Measurements from ENCODE around the gene CNTN6. TPM values are rescaled to one million over a fixed set of nuclear protein-coding genes. Genes with fewer than 3 reads are reported as not detected.

The CNTN6 gene
- total RNA-seq, 2 donors from 2014 or later: not detected

GRCh38 chr3:1421577-1421976, 328.8 kb downstream of the CNTN6 start:
- ATAC-seq (no peak), DNase-seq (no peak)
- no peak overlapping the region for H3K4me3 Mint-ChIP-seq
- no peaks in the 10 kb centered on the region for H3K27me3 Mint-ChIP-seq
- no peak overlapping the region for H3K27ac Mint-ChIP-seq
- H3K36me3 Mint-ChIP-seq (ENCODE audit: low read depth): no peaks in the 10 kb centered on the region
- no peaks in the 10 kb centered on the region for H3K4me1 Mint-ChIP-seq
- H3K9me3 ChIP-seq (ENCODE audit: control insufficient read depth, low read length, poor library complexity, severe bottlenecking): peaks cover 3% of the 10 kb centered on the region

GRCh38 chr3:1423566-1424089, 330.8 kb downstream of the CNTN6 start:
- no peaks in the 10 kb centered on the region for H3K9me3 ChIP-seq (ENCODE audit: control insufficient read depth, low read length, poor library complexity, severe bottlenecking)
- no peak overlapping the region for H3K4me3 Mint-ChIP-seq
- no peaks in the 10 kb centered on the region for H3K4me1 Mint-ChIP-seq
- H3K36me3 Mint-ChIP-seq (ENCODE audit: low read depth): no peaks in the 10 kb centered on the region
- no peak for ATAC-seq
- no peak for DNase-seq
- H3K27ac Mint-ChIP-seq: no peak overlapping the region
- H3K27me3 Mint-ChIP-seq: no peaks in the 10 kb centered on the region

- no peaks in the 10 kb centered on the region for H3K36me3 Mint-ChIP-seq (ENCODE audit: low read depth)
- H3K9me3 ChIP-seq (ENCODE audit: control insufficient read depth, low read length, poor library complexity, severe bottlenecking): no peaks in the 10 kb centered on the region
- no peaks in the 10 kb centered on the region for H3K27me3 Mint-ChIP-seq
- H3K4me3 Mint-ChIP-seq: no peak overlapping the region
- no peak for ATAC-seq
- no peak overlapping the region for H3K27ac Mint-ChIP-seq
- no peak for DNase-seq
- no peaks in the 10 kb centered on the region for H3K4me1 Mint-ChIP-seq
Observed at GRCh38 chr3:1439395-1439794, 346.6 kb downstream of the CNTN6 start.

- Mint-ChIP-seq H3K27ac (no peak overlapping the region), H3K27me3 (no peaks in the 10 kb centered on the region), H3K4me3 (no peak overlapping the region), H3K36me3 (ENCODE audit: low read depth) (no peaks in the 10 kb centered on the region), H3K4me1 (no peaks in the 10 kb centered on the region)
- H3K9me3 ChIP-seq (ENCODE audit: control insufficient read depth, low read length, poor library complexity, severe bottlenecking): no peaks in the 10 kb centered on the region
- DNase-seq (no peak), ATAC-seq (no peak)
Observed at GRCh38 chr3:1442271-1442670, 349.4 kb downstream of the CNTN6 start.

GRCh38 chr3:1444195-1444594, 351.4 kb downstream of the CNTN6 start:
- H3K27me3 Mint-ChIP-seq: no peaks in the 10 kb centered on the region
- ATAC-seq: no peak

GRCh38 chr3:1446531-1446930, 353.7 kb downstream of the CNTN6 start:
- no peak for ATAC-seq
- H3K4me3 Mint-ChIP-seq: no peak overlapping the region
- H3K27ac Mint-ChIP-seq: no peak overlapping the region
- no peaks in the 10 kb centered on the region for H3K4me1 Mint-ChIP-seq
- no peaks in the 10 kb centered on the region for H3K27me3 Mint-ChIP-seq
- DNase-seq: no peak
- no peaks in the 10 kb centered on the region for H3K9me3 ChIP-seq (ENCODE audit: control insufficient read depth, low read length, poor library complexity, severe bottlenecking)
- H3K36me3 Mint-ChIP-seq (ENCODE audit: low read depth): no peaks in the 10 kb centered on the region

More at GRCh38 chr3:1444195-1444594, 351.4 kb downstream of the CNTN6 start:
- H3K36me3 Mint-ChIP-seq (ENCODE audit: low read depth): no peaks in the 10 kb centered on the region
- no peak for DNase-seq
- no peaks in the 10 kb centered on the region for H3K4me1 Mint-ChIP-seq
- H3K27ac Mint-ChIP-seq: no peak overlapping the region
- H3K4me3 Mint-ChIP-seq: no peak overlapping the region
- H3K9me3 ChIP-seq (ENCODE audit: control insufficient read depth, low read length, poor library complexity, severe bottlenecking): no peaks in the 10 kb centered on the region

- no peak for DNase-seq
- no peak overlapping the region for H3K27ac Mint-ChIP-seq
- H3K36me3 Mint-ChIP-seq (ENCODE audit: low read depth): no peaks in the 10 kb centered on the region
- H3K4me3 Mint-ChIP-seq: no peak overlapping the region
- no peaks in the 10 kb centered on the region for H3K9me3 ChIP-seq (ENCODE audit: control insufficient read depth, low read length, poor library complexity, severe bottlenecking)
- H3K4me1 Mint-ChIP-seq: no peaks in the 10 kb centered on the region
- no peak for ATAC-seq
- no peaks in the 10 kb centered on the region for H3K27me3 Mint-ChIP-seq
Observed at GRCh38 chr3:1447452-1447851, 354.6 kb downstream of the CNTN6 start.

GRCh38 chr3:1448443-1448842, 355.6 kb downstream of the CNTN6 start:
- Mint-ChIP-seq H3K4me3 (no peak overlapping the region), H3K27me3 (no peaks in the 10 kb centered on the region)
- ATAC-seq: no peak

More at GRCh38 chr3:1448443-1448842, 355.6 kb downstream of the CNTN6 start:
- no peaks in the 10 kb centered on the region for H3K9me3 ChIP-seq (ENCODE audit: control insufficient read depth, low read length, poor library complexity, severe bottlenecking)
- Mint-ChIP-seq H3K27ac (no peak overlapping the region), H3K4me1 (no peaks in the 10 kb centered on the region), H3K36me3 (ENCODE audit: low read depth) (no peaks in the 10 kb centered on the region)
- DNase-seq: no peak

Data from T-helper 17 cell (primary cell).